Neural cell (in vitro differentiated cells): Measurements from ENCODE around the gene SLCO3A1. TPM values are rescaled to one million over a fixed set of nuclear protein-coding genes. Genes with fewer than 3 reads are reported as not detected.

ENCODE experiments used
- H2AFZ ChIP-seq: fragments of 200-600, 300-800 bp; sonication (generic), shearing (Covaris generic); 2 replicates; pipeline ENCODE4 v1.6.0; 2014; ENCODE audit warnings: low read depth, mild to moderate bottlenecking, antibody characterized with exemption, low read length, moderate library complexity
- H3F3A ChIP-seq: fragments of 200-600 bp; shearing (Covaris generic); 2 replicates; pipeline ENCODE4 v1.6.1; 2016; ENCODE audit warnings: mild to moderate bottlenecking, moderate library complexity, mixed read lengths, antibody characterized with exemption, low read length; ENCODE audit not compliant: insufficient read depth, poor library complexity, severe bottlenecking
- H3K27ac ChIP-seq: fragments of 200-600, 300-800 bp; sonication (generic), shearing (Covaris generic); 2 replicates; pipeline ENCODE4 v1.5.1; 2014; ENCODE audit warnings: mild to moderate bottlenecking, low read length, moderate library complexity
- H3K27me3 ChIP-seq: fragments of 300-800, 200-600 bp; sonication (generic), shearing (Covaris generic); 2 replicates; pipeline ENCODE4 v1.6.0; 2014; ENCODE audit warnings: mild to moderate bottlenecking, low read depth, low read length, moderate library complexity; ENCODE audit not compliant: insufficient read depth
- H3K36me3 ChIP-seq: fragments of 300-800, 200-600 bp; sonication (generic), shearing (Covaris generic); 2 replicates; pipeline ENCODE4 v1.5.1; 2014; ENCODE audit warnings: mild to moderate bottlenecking, antibody characterized with exemption, low read length, moderate library complexity; ENCODE audit not compliant: insufficient read depth
- H3K4me2 ChIP-seq: fragments of 300-800, 200-600 bp; sonication (generic), shearing (Covaris generic); 2 replicates; pipeline ENCODE4 v1.6.0; 2014; ENCODE audit warnings: mild to moderate bottlenecking, low read length
- H3K4me3 ChIP-seq: fragments of 300-800, 200-600 bp; sonication (generic), shearing (Covaris generic); 2 replicates; pipeline ENCODE4 v1.5.1; 2014; ENCODE audit warnings: mild to moderate bottlenecking, low read length, moderate library complexity
- H3K79me2 ChIP-seq: fragments of 200-600 bp; shearing (Covaris generic); replicated peaks from 2 replicates; pipeline ENCODE4 v1.6.0; 2014; ENCODE audit warnings: mild to moderate bottlenecking, low read length, moderate library complexity; ENCODE audit not compliant: insufficient read depth
- H3K9ac ChIP-seq: fragments of 300-800, 200-600 bp; sonication (generic), shearing (Covaris generic); 2 replicates; pipeline ENCODE4 v1.6.1; 2016; ENCODE audit warnings: mild to moderate bottlenecking, low read length, mixed read lengths
- H3K9me2 ChIP-seq: fragments of 200-600 bp; shearing (Covaris generic); 2 replicates; pipeline ENCODE4 v1.6.1; 2016; ENCODE audit warnings: mild to moderate bottlenecking, low read length, mixed read lengths; ENCODE audit not compliant: insufficient read depth
- H3K9me3 ChIP-seq: fragments of 200-600, 300-800 bp; sonication (generic), shearing (Covaris generic); 2 replicates; pipeline ENCODE4 v1.6.1; 2016; ENCODE audit warnings: mild to moderate bottlenecking, mixed run types, low read length, moderate library complexity, mixed read lengths
- H4K20me1 ChIP-seq: fragments of 200-600 bp; shearing (Covaris generic); 2 replicates; pipeline ENCODE4 v1.6.1; 2016; ENCODE audit warnings: mild to moderate bottlenecking, mixed run types; ENCODE audit not compliant: insufficient read depth
- CTCF ChIP-seq: fragments of 450-650 bp; IDR thresholded peaks from 2 replicates; pipeline ENCODE4 v1.5.1; 2014; ENCODE audit warnings: antibody characterized with exemption, mild to moderate bottlenecking, moderate library complexity; ENCODE audit not compliant: poor library complexity, severe bottlenecking
- EP300 ChIP-seq: fragments of 450-650 bp; conservative IDR thresholded peaks from 2 replicates; pipeline ENCODE4 v1.6.1; 2014; ENCODE audit warnings: antibody characterized with exemption, mild to moderate bottlenecking, moderate library complexity; ENCODE audit not compliant: poor library complexity, severe bottlenecking
- EZH2 ChIP-seq: fragments of 200-600, 300-800 bp; shearing (Covaris generic), sonication (generic); IDR thresholded peaks from 2 replicates; pipeline ENCODE4 v1.6.1; 2014; ENCODE audit warnings: antibody characterized with exemption, low read length, borderline replicate concordance, mild to moderate bottlenecking; ENCODE audit not compliant: insufficient read depth, poor library complexity, severe bottlenecking
- MXI1 ChIP-seq: fragments of 450-650 bp; conservative IDR thresholded peaks from 2 replicates; pipeline ENCODE4 v1.6.1; 2014; ENCODE audit warnings: antibody characterized with exemption, mild to moderate bottlenecking; ENCODE audit not compliant: poor library complexity, severe bottlenecking
- POLR2AphosphoS5 ChIP-seq: IDR thresholded peaks from 2 replicates; pipeline ENCODE4 v1.6.1; 2012
- RAD21 ChIP-seq: fragments of 450-650 bp; conservative IDR thresholded peaks from 2 replicates; pipeline ENCODE4 v1.6.1; 2014; ENCODE audit warnings: antibody characterized with exemption, mild to moderate bottlenecking, moderate library complexity
- REST ChIP-seq: IDR thresholded peaks from 2 replicates; pipeline ENCODE4 v1.6.1; 2012; ENCODE audit warnings: borderline replicate concordance
- SMC3 ChIP-seq: fragments of 450-650 bp; conservative IDR thresholded peaks from 2 replicates; pipeline ENCODE4 v1.6.1; 2014; ENCODE audit warnings: antibody characterized with exemption, mild to moderate bottlenecking, moderate library complexity; ENCODE audit not compliant: poor library complexity
- TAF1 ChIP-seq: IDR thresholded peaks from 2 replicates; pipeline ENCODE4 v1.6.1; 2012; ENCODE audit warnings: low read depth
- polyA plus RNA-seq: library from polyadenylated mRNA; depleted of rRNA; stranded (reverse); fragments of >200 nt; gene quantifications from 2 replicates; pipeline ENCODE4 v1.2.3, GENCODE V29; 2014

Gene SLCO3A1
- polyA plus RNA-seq, 1 donor from 2014 or later, result 14.2 TPM

- Histone ChIP-seq H3K27me3 (no peaks in the 10 kb centered on the region), H3K9me3 (no peaks in the 10 kb centered on the region)
- no peak for TF ChIP-seq POLR2AphosphoS5
- TF ChIP-seq REST, result no peak
- no peak for TF ChIP-seq TAF1
- no peak for TF ChIP-seq CTCF
- no peak for TF ChIP-seq EP300
- TF ChIP-seq EZH2, result no peak
- no peak for TF ChIP-seq MXI1
- no peak for TF ChIP-seq RAD21
- TF ChIP-seq SMC3, result no peak
These were observed 288.1 kb downstream of the SLCO3A1 start for GRCh38 chr15:92141607-92142006.

GRCh38 chr15:92142242-92143232, 289.0 kb downstream of the SLCO3A1 start:
- Histone ChIP-seq H3K4me3 (no peak overlapping the region), H3K9me2 (no peaks in the 10 kb centered on the region), H3K4me2 (no peak overlapping the region), H3F3A (no peaks in the 10 kb centered on the region), H3K27me3 (no peaks in the 10 kb centered on the region), H3K27ac (no peak overlapping the region), H3K9me3 (no peaks in the 10 kb centered on the region), H3K9ac (no peak overlapping the region), H3K79me2 (no peaks in the 10 kb centered on the region), H3K36me3 (peaks cover 13% of the 10 kb centered on the region), H4K20me1 (no peaks in the 10 kb centered on the region), H2AFZ (no peak overlapping the region)
- no peak for TF ChIP-seq CTCF
- no peak for TF ChIP-seq REST
- no peak for TF ChIP-seq POLR2AphosphoS5
- no peak for TF ChIP-seq SMC3
- TF ChIP-seq TAF1, result no peak
- TF ChIP-seq EZH2, result no peak

More at GRCh38 chr15:92141607-92142006, 288.1 kb downstream of the SLCO3A1 start:
- H3K4me2 ChIP-seq, result no peak overlapping the region
- H3K9ac ChIP-seq, result no peak overlapping the region
- no peaks in the 10 kb centered on the region for H3K9me2 ChIP-seq
- H3K36me3 ChIP-seq, result peaks cover 7% of the 10 kb centered on the region
- H3K79me2 ChIP-seq, result no peaks in the 10 kb centered on the region
- no peaks in the 10 kb centered on the region for H4K20me1 ChIP-seq
- no peak overlapping the region for H2AFZ ChIP-seq
- H3K4me3 ChIP-seq, result no peak overlapping the region
- H3K27ac ChIP-seq, result no peak overlapping the region
- no peaks in the 10 kb centered on the region for H3F3A ChIP-seq
